ENCODE data around the gene FGF9. TPM values are rescaled to one million over a fixed set of nuclear protein-coding genes. Genes with fewer than 3 reads are reported as not detected.

The FGF9 gene
- total RNA-seq, 1 experiment from 2014 or later, result 1.5 TPM

DNA sequence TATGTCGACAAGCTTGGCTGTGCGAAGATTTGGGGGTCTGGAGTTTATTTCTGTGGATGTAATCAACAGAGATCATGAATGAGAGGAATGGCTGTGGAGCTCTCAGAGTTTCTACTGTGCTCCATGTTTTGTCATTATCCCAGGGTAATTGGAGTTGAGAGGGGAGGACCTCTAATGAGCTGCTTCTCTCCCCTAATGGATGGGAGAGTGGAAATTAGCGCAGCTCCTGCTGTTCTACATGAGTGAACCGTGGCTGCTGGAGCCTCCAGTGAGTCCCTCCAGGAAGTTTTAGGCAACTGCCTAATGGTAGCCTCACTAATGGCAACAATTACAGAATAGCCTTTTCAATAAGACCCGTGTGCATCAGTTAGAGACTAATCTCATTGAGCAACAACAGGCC, 31.3 kb upstream of the FGF9 start:
- no TSS peak for BruUV-seq (replicated peaks)
- intact Hi-C loops (cut with micrococcal nuclease), result loop anchor here (2.0 to 10.0 kb wide), 7 partner anchors 31 to 1153 kb away; partner anchors contain the start of gene FGF9
- RAD21 ChIA-PET (ENCODE audit: low non-redundant PET in 1 of 2, low total read pairs in 2 of 2, uncharacterized antibody in 2 of 2, unreplicated experiment in 2 of 2), result no interaction called here

More for the DNA sequence above, 31.3 kb upstream of the FGF9 start:
- no peak overlapping the region for H3K4me2 ChIP-seq (ENCODE audit: low read length)
- no peaks in the 10 kb centered on the region for H3K9me2 ChIP-seq (ENCODE audit: insufficient read depth)
- ATAC-seq, result no peak
- H3K9me3 ChIP-seq (ENCODE audit: control insufficient read depth in 1 of 2, insufficient read depth in 1 of 2, low read depth in 1 of 2, low read length in 2 of 2), result no peaks in the 10 kb centered on the region
- no peaks in the 10 kb centered on the region for H3K27me3 ChIP-seq (ENCODE audit: insufficient read depth, low read length)
- H3K36me3 ChIP-seq (ENCODE audit: control insufficient read depth in 1 of 2, insufficient read depth in 2 of 2, low read length in 2 of 2), result no peaks in the 10 kb centered on the region
- no peaks in the 10 kb centered on the region for H3K79me2 ChIP-seq (ENCODE audit: insufficient read depth, low read length)
- H3K9ac ChIP-seq (ENCODE audit: low read length), result no peak overlapping the region
- no peak overlapping the region for H2AFZ ChIP-seq (ENCODE audit: low read depth, low read length, poor library complexity, severe bottlenecking)
- no peak for DNase-seq (ENCODE audit: low read depth, low spot score)
- no peak for TF ChIP-seq EZH2phosphoT487 (IDR thresholded peaks at IDR 0.05; ENCODE audit: borderline replicate concordance)
- TF ChIP-seq TCF7L2 (IDR thresholded peaks at IDR 0.05; ENCODE audit: borderline replicate concordance, extremely low read depth, insufficient read depth, insufficient read length), result no peak
- TF ChIP-seq, protein P1, sequence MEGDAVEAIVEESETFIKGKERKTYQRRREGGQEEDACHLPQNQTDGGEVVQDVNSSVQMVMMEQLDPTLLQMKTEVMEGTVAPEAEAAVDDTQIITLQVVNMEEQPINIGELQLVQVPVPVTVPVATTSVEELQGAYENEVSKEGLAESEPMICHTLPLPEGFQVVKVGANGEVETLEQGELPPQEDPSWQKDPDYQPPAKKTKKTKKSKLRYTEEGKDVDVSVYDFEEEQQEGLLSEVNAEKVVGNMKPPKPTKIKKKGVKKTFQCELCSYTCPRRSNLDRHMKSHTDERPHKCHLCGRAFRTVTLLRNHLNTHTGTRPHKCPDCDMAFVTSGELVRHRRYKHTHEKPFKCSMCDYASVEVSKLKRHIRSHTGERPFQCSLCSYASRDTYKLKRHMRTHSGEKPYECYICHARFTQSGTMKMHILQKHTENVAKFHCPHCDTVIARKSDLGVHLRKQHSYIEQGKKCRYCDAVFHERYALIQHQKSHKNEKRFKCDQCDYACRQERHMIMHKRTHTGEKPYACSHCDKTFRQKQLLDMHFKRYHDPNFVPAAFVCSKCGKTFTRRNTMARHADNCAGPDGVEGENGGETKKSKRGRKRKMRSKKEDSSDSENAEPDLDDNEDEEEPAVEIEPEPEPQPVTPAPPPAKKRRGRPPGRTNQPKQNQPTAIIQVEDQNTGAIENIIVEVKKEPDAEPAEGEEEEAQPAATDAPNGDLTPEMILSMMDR (IDR thresholded peaks at IDR 0.05 in 2 of 3, conservative IDR thresholded peaks at IDR 0.05 in 1 of 3; ENCODE audit: borderline replicate concordance in 1 of 3, insufficient read depth in 1 of 3, low read depth in 2 of 3, low read length in 2 of 3), result no peak
- TF ChIP-seq YY1 (IDR thresholded peaks at IDR 0.05; ENCODE audit: extremely low read depth, insufficient replicate concordance, low read depth, low read length), result no peak
- no peak for TF ChIP-seq SP1 (IDR thresholded peaks at IDR 0.05; ENCODE audit: low read depth)
- TF ChIP-seq CBX3 (IDR thresholded peaks at IDR 0.05; ENCODE audit: low read depth), result no peak
- no peak for TF ChIP-seq POLR2A (IDR thresholded peaks at IDR 0.05; ENCODE audit: borderline replicate concordance, extremely low read depth, insufficient read depth, insufficient read length)
- TF ChIP-seq SRF (IDR thresholded peaks at IDR 0.05; ENCODE audit: low read depth), result no peak
- TF ChIP-seq ZBTB33 (IDR thresholded peaks at IDR 0.05; ENCODE audit: extremely low read depth, insufficient replicate concordance, low read length), result no peak
- TF ChIP-seq RAD21 (IDR thresholded peaks at IDR 0.05; ENCODE audit: low read depth), result no peak
- no peak for TF ChIP-seq FOSL1 (IDR thresholded peaks at IDR 0.05; ENCODE audit: low read depth)
- no peak for TF ChIP-seq SIN3A (IDR thresholded peaks at IDR 0.05; ENCODE audit: low read depth)
- TF ChIP-seq EZH2 (IDR thresholded peaks at IDR 0.05), result no peak
- no peak for TF ChIP-seq ZFX (IDR thresholded peaks at IDR 0.05)
- no peak for TF ChIP-seq ELF1 (IDR thresholded peaks at IDR 0.05; ENCODE audit: borderline replicate concordance, low read depth)
- TF ChIP-seq CEBPB (IDR thresholded peaks at IDR 0.05; ENCODE audit: low read depth), result no peak
- no peak for TF ChIP-seq JUND (IDR thresholded peaks at IDR 0.05)
- CTCF ChIA-PET, result interaction anchor here (1.1 kb wide), 1 partner anchor 14 kb away, joined by 3 read pairs; no protein-coding TSS in a partner anchor
- POLR2A ChIA-PET, result no interaction called here
- H4K20me1 ChIP-seq (ENCODE audit: insufficient read depth), result no peaks in the 10 kb centered on the region
- H3K4me3 ChIP-seq (replicated peaks in 1 of 2; ENCODE audit: low read depth in 1 of 2, low read length in 2 of 2), result no peak overlapping the region
- no peak overlapping the region for H3K27ac ChIP-seq (ENCODE audit: low read depth, low read length)
- H3K4me1 ChIP-seq (ENCODE audit: control insufficient read depth in 1 of 2, insufficient read depth in 2 of 2, low read length in 2 of 2), result peaks cover 17 to 20% of the 10 kb centered on the region in 2 experiments
